IPS-18a (cell line): ENCODE results near the gene SUSD6.

Experiments
- H3K27ac ChIP-seq: one replicate; pipeline ENCODE4 v1.5.1; 2013; ENCODE audit warnings: low read length
- H3K27me3 ChIP-seq: one replicate; pipeline ENCODE4 v1.6.1; 2013; ENCODE audit warnings: mild to moderate bottlenecking, low read length; ENCODE audit not compliant: control insufficient read depth, insufficient read depth
- H3K36me3 ChIP-seq: one replicate; pipeline ENCODE4 v1.6.1; 2013; ENCODE audit warnings: low read depth, low read length; ENCODE audit not compliant: control insufficient read depth
- H3K4me1 ChIP-seq: one replicate; pipeline ENCODE4 v1.6.1; 2013; ENCODE audit warnings: low read depth, low read length; ENCODE audit not compliant: control insufficient read depth
- H3K4me3 ChIP-seq: one replicate; pipeline ENCODE4 v1.5.1; 2013; ENCODE audit warnings: low read length
- H3K9ac ChIP-seq: one replicate; pipeline ENCODE4 v1.6.1; 2013; ENCODE audit warnings: mild to moderate bottlenecking, low read length, moderate library complexity
- H3K9me3 ChIP-seq: one replicate; pipeline ENCODE4 v1.6.1; 2013; ENCODE audit warnings: low read depth, low read length; ENCODE audit not compliant: control insufficient read depth

Gene SUSD6

DNA sequence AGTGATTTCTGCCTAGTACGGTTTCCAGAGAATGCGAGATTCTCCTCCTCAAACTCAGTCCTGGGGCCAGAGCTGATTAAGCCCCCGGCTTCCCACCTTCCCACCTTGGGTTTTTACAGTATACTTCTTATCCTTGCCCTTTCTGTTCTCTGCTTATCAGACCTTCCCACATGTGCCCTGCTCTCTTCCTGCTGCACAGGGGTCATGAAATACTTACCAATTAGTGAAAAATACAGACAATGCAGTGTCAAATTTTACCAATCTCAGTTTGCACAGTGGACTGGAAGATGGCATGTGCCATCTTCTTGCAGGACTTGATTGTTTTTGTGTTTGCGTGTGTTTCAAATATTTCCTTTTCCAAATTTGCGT lies 14.7 kb downstream of the SUSD6 start:
- Histone ChIP-seq H3K9ac (no peak overlapping the region), H3K27me3 (no peaks in the 10 kb centered on the region), H3K27ac (no peak overlapping the region), H3K9me3 (no peaks in the 10 kb centered on the region), H3K36me3 (no peaks in the 10 kb centered on the region), H3K4me1 (no peaks in the 10 kb centered on the region), H3K4me3 (no peak overlapping the region)

DNA sequence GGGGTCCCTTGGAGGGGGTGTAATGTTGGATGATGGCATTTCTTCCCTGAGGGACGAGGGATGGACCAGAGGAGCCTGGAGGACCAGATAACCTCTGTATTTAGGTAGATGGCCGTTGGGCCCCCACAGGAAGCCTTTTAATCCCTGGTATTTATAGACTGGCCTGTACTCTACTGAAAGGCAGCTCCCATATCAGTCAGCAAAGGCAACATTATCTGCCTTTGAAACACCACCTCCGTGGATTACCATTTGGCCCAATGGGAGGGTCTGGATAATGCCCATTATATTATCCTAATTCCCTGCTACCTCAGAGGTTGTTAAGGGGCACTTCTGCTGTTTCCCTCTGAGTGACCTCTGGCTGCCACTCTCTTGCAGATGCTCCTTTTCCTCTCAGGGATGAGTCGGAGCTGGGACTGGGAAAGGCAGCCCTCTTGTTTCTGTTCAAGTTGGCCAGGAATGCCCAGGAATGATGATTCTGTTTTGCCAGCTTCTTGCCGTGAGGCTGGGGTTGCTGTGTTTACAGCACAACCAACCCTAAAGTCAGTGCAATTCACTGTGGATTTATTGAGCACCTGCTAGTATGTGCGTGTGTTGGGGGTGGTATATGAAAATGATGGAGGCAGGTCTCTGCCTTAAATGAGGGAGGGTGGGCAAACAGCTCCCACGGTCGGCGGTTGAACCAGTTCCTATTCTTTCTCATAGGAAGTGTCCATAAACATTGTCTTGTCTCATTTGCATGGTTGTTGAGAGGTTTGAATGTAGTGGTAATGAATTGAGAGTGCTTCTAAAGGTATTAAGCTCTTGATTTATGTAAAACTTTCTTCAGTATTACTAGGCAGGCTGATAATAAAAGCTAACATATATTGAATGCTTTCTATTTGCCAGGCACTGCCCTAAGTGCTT lies 18.1 kb downstream of the SUSD6 start:
- Histone ChIP-seq H3K9me3 (no peaks in the 10 kb centered on the region), H3K4me3 (no peak overlapping the region), H3K27ac (no peak overlapping the region), H3K9ac (no peak overlapping the region), H3K27me3 (no peaks in the 10 kb centered on the region), H3K4me1 (peaks cover 24% of the 10 kb centered on the region), H3K36me3 (no peaks in the 10 kb centered on the region)

DNA sequence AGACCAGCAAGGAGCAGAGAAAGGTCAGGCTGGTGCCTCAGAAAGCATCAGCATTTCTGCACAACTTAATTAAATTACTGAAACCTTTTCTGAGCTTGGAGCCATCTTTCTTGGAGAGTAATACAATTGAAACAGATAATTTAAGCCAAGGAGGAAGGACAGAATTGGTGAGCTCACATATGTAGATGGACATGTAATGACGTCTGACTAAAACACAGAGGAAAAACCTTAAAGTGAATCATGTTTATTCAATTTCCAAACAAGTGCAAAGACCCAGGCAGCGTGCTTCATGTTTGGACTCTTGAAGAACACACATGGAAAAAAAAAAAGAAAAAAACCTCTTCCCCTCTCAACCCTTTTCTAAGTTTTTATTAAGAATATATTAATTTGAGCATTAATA lies 19.0 kb downstream of the SUSD6 start:
- Histone ChIP-seq H3K27me3 (no peaks in the 10 kb centered on the region), H3K4me1 (peaks cover 24% of the 10 kb centered on the region), H3K4me3 (no peak overlapping the region), H3K9me3 (no peaks in the 10 kb centered on the region), H3K36me3 (no peaks in the 10 kb centered on the region), H3K27ac (no peak overlapping the region), H3K9ac (no peak overlapping the region)

DNA sequence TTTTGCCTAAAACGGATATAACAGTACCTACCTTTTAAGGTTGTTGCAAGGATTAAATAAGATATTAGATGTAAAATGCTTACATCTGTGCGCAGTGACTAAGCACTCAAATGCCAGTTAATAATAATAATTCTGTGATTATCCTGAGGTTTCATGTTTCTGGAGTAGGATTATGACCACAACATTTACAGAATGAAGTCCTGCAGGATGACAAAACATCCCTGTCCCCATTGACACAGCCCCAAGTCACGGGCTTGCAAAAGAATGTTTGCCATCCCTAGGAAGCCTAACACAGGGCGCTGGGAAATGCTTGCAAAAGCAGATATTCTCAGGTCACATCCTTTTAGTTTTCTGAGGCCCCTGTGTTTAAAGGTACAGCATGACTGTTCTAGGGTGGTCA lies 20.1 kb downstream of the SUSD6 start:
- Histone ChIP-seq H3K27ac (no peak overlapping the region), H3K9me3 (no peaks in the 10 kb centered on the region), H3K4me3 (no peak overlapping the region), H3K27me3 (no peaks in the 10 kb centered on the region), H3K4me1 (peaks cover 24% of the 10 kb centered on the region), H3K36me3 (no peaks in the 10 kb centered on the region), H3K9ac (no peak overlapping the region)

DNA sequence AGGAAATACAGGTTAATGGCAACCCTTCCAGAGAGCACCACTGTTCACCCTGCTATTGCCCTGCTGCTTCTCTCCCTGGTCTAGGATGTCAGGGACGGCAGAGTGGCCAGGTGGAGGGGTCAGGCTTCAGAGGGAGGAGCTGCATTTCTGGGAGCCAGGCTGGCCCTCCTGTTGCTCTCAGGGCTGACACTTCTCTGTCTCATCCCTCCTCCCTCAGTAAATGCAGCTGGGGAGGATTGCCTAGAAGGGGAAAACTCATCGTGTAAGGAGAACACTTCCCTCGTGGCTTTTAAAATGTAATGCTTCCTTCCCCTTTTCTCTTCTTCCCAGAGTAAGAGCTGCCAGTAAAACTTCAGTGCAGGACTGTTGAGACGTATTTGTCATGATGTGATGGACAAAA lies 20.8 kb downstream of the SUSD6 start:
- Histone ChIP-seq H3K9me3 (no peaks in the 10 kb centered on the region), H3K27ac (no peak overlapping the region), H3K36me3 (no peaks in the 10 kb centered on the region), H3K27me3 (no peaks in the 10 kb centered on the region), H3K4me1 (peaks cover 26% of the 10 kb centered on the region), H3K9ac (no peak overlapping the region), H3K4me3 (no peak overlapping the region)

DNA sequence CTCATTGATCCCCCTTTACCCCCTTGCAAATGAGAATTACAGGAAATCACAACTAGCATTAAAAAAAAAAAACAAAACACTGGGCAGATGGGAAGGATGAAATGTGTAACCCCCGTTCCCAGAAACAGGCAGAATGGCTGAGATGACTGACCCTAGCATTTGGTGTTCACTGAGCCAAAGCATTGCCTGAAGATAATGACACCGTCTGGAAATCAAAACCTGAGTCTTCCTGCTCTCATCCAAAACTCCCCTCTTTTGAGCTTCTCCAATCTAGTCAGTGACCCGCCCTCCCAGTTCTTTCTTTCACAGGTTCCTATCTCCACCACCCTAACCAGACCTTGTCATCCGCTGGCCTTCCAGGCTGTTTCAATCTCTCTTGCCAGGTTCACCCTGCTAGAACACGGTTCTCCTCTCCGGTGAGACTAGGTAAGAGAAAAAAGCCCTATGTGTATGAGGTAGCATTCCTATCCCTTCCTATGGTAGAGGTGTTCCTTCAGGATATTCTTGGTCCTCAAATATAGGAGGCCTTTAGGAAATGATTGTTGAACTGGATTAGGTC lies 21.3 kb downstream of the SUSD6 start:
- H3K27ac ChIP-seq: no peak overlapping the region
- peaks cover 32% of the 10 kb centered on the region for H3K4me1 ChIP-seq
- H3K36me3 ChIP-seq: no peaks in the 10 kb centered on the region
- H3K27me3 ChIP-seq: no peaks in the 10 kb centered on the region
- H3K9me3 ChIP-seq: no peaks in the 10 kb centered on the region
- H3K4me3 ChIP-seq: no peak overlapping the region
- no peak overlapping the region for H3K9ac ChIP-seq

DNA sequence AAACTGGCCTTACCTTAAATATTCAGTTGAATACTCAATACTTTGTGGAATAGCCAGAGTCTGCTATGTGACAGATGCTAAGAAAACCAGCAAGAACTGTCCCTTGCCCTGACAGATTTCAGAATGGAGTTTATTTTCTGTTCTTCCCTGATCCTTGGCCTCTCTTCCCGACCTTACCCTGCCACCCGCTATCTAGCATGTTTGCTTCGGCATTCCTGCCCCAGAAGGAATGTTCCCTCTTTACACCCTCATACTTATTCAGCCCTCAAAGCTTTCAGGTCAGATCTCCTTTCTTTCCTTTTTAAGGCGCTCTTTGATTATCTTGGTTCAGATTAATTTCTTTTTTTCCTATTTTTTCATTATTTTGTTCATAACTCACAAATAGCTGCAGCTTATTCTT lies 21.8 kb downstream of the SUSD6 start:
- Histone ChIP-seq H3K36me3 (no peaks in the 10 kb centered on the region), H3K27me3 (no peaks in the 10 kb centered on the region), H3K9ac (no peak overlapping the region), H3K4me1 (peaks cover 37% of the 10 kb centered on the region), H3K4me3 (no peak overlapping the region), H3K27ac (no peak overlapping the region), H3K9me3 (no peaks in the 10 kb centered on the region)

DNA sequence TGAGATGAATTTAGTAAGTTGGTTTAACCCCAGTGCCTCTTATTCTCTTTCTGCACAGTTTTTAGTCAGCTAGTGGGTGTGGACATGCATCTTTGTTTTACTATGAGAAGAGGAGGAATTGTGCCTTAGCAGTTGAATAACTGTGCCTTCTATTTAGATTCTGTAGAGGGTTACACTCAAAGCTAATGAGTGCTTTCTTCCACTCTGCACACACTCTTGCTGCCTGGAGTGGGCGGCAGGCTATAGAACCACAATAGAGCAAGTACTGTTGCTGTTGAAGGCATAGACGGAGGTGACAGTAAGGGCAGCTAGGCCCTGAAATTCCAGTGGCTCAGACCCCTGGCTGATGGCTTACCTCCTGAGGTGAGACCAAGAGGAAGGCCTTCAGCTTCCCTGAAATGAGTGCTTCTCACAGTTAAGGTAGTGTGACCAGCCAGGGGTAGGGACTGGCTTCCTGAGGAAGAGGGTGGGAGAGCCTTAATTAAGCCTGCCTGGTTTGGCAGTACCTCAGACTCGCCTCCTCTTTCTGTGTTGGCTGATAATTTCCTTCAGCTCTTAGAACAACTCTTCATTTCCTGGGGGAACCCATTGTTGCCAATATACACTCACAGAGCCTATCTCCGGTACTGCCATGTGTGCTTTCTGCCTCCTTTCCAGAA lies 24.7 kb downstream of the SUSD6 start:
- H3K36me3 ChIP-seq: no peaks in the 10 kb centered on the region
- no peak overlapping the region for H3K9ac ChIP-seq
- H3K27ac ChIP-seq: no peak overlapping the region

DNA sequence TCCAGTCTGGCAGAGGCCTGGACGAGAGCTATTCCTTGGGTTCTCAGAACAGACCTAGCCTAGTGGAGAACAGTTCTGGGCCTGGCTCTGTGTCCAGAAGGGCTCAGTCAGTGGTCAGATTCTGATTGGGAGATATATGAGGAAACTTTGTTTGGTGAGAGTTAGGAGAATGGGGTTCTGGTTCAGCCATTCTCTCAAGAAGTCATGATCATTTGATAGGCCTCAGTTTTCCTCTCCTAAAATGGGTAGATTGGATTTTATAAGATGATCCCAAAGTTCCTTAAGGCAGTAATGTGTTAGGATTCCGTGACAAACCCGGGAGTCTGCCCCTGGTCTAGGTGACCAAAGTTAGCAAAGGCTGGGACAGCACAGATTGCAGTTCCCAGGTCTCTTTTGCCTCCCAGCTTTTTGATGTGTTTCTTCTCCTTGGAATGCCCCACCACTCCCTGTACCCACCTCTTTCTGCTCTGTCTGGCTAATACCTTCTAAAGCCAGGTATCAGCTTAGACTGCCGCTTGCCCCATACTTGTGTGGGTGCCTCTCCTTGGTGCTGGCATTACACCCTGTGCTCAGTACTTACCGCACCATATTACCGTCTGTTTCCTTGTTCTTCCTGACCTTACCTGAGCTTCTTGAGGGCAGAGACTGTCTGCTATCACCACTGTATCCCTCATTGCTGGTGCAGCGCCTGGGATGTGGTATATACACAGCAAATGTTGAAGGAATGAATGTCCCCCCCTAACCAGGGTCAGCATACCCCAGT lies 25.5 kb downstream of the SUSD6 start:
- H3K27me3 ChIP-seq: no peaks in the 10 kb centered on the region
- H3K36me3 ChIP-seq: no peaks in the 10 kb centered on the region
- H3K4me3 ChIP-seq: no peak overlapping the region
- no peak overlapping the region for H3K27ac ChIP-seq
- no peak overlapping the region for H3K9ac ChIP-seq
- H3K9me3 ChIP-seq: no peaks in the 10 kb centered on the region
- H3K4me1 ChIP-seq: peaks cover 41% of the 10 kb centered on the region

More for the DNA sequence above, 24.7 kb downstream of the SUSD6 start:
- H3K27me3 ChIP-seq: no peaks in the 10 kb centered on the region
- H3K4me3 ChIP-seq: no peak overlapping the region
- H3K4me1 ChIP-seq: peaks cover 45% of the 10 kb centered on the region
- H3K9me3 ChIP-seq: no peaks in the 10 kb centered on the region

DNA sequence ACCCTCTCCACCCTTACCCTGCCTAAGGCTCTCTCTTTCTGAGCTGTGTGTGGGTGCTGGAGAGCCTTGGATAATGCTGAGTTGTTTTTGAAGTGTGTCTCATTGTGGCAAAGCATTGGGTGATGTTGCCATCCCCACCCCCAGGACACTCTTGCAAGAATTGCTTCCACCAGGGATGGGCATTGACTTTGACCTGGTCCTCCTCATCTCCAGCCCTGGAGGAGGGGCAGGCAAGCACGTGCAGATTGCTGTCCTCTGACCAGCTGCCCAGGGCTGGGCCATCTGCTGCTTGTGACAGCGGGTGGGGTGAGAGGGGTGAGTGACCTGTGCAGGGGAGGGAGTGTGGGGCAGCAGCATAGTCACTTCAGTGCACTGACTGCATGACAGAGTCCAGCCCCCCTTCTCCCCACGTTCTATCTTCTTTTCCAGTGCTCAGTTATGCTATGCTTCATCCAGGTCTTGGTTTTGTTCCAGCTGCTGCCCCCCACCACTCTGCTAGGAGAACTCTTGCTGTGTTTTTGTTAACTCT lies 26.2 kb downstream of the SUSD6 start:
- Histone ChIP-seq H3K9me3 (no peaks in the 10 kb centered on the region), H3K27ac (no peak overlapping the region), H3K4me1 (peaks cover 34% of the 10 kb centered on the region), H3K9ac (no peak overlapping the region), H3K27me3 (no peaks in the 10 kb centered on the region), H3K4me3 (no peak overlapping the region), H3K36me3 (no peaks in the 10 kb centered on the region)

DNA sequence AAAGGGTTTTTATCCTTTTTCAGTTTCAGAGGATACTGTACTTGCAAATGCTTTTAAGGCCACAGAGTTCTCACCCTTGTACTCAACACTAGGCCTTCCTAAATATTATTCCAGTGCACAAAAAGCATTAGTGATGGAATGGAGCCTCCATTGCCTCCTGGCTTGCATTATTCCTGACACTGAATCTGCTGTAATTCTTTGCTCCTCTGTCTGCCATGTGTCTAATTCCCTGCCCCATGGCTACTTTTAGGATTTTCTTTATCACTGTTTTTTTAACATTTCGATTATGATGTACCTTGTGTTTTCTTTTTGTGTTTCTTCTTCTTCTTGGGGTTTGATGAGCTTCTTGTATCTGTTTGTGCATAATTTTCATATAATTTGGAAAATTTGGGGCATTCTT lies 29.5 kb downstream of the SUSD6 start:
- H3K9ac ChIP-seq: no peak overlapping the region
- H3K36me3 ChIP-seq: no peaks in the 10 kb centered on the region
- H3K4me1 ChIP-seq: peaks cover 21% of the 10 kb centered on the region
- no peaks in the 10 kb centered on the region for H3K27me3 ChIP-seq
- H3K4me3 ChIP-seq: no peak overlapping the region
- no peak overlapping the region for H3K27ac ChIP-seq
- no peaks in the 10 kb centered on the region for H3K9me3 ChIP-seq
